Umbilical cord (tissue), 1 donor: ENCODE data around the gene NEXN. TPM values are rescaled to one million over a fixed set of nuclear protein-coding genes. Genes with fewer than 3 reads are reported as not detected.

ENCODE experiments used
- total RNA-seq: library from RNA; depleted of rRNA; stranded (reverse); fragments of >200 nt; gene quantifications from one replicate; pipeline ENCODE4 v1.2.3, GENCODE V29; 2014; ENCODE audit warnings: low replicate concordance; ENCODE audit not compliant: insufficient read depth

Gene NEXN
- total RNA-seq, 1 donor from 2014 or later: 76.1 TPM

Other genes starting within 250 kb of the NEXN start
- gene ZZZ3, start 206.0 kb upstream of the NEXN start, total RNA-seq: 145 TPM
- gene USP33, start 128.8 kb upstream of the NEXN start, total RNA-seq: 76.1 TPM
- gene MIGA1, start 109.0 kb upstream of the NEXN start, total RNA-seq: 26.0 TPM
- gene FUBP1, start 90.4 kb downstream of the NEXN start, total RNA-seq: 126 TPM
- gene DNAJB4, start 116.3 kb downstream of the NEXN start, total RNA-seq: 124 TPM
- 9.4 TPM for gene GIPC2, start 157.3 kb downstream of the NEXN start, total RNA-seq